ENCODE data around the gene CD36.
"Not testable (repeated sequence)": the region's sequence is repeated elsewhere in the genome, so short reads cannot be mapped to it uniquely, and the experiment has no call there.

The CD36 gene

GRCh38 chr7:80656029-80656428, 17.6 kb downstream of the CD36 start:
- no peak for DNase-seq

- DNase-seq, result no peak
These were observed 20.9 kb downstream of the CD36 start for GRCh38 chr7:80659120-80660055.

GRCh38 chr7:80660939-80661338, 22.5 kb downstream of the CD36 start:
- no peak for DNase-seq

GRCh38 chr7:80661729-80662128, 23.3 kb downstream of the CD36 start:
- DNase-seq, result no peak

GRCh38 chr7:80662252-80662651, 23.8 kb downstream of the CD36 start:
- DNase-seq, result no peak

- DNase-seq, result no peak
These were observed 27.1 kb downstream of the CD36 start for GRCh38 chr7:80665526-80665925.

GRCh38 chr7:80666376-80666775, 27.9 kb downstream of the CD36 start:
- DNase-seq, result no peak

- DNase-seq, result not testable (repeated sequence)
These were observed 30.9 kb downstream of the CD36 start for GRCh38 chr7:80669367-80669766.

DNA sequence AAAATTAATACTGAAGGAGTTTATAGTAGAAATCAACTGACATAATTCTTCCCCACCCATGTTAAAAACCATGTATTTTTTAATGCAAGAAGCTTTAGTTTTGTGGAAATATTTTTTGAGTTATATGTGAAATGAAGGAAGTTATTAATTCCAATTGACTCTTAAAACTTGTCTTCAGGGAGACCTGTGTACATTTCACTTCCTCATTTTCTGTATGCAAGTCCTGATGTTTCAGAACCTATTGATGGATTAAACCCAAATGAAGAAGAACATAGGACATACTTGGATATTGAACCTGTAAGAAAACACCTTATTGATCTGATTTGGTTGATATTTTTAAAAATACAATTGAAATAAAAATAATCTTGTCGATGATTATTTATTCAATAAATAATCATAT, 33.3 kb downstream of the CD36 start:
- DNase-seq, result no peak

DNA sequence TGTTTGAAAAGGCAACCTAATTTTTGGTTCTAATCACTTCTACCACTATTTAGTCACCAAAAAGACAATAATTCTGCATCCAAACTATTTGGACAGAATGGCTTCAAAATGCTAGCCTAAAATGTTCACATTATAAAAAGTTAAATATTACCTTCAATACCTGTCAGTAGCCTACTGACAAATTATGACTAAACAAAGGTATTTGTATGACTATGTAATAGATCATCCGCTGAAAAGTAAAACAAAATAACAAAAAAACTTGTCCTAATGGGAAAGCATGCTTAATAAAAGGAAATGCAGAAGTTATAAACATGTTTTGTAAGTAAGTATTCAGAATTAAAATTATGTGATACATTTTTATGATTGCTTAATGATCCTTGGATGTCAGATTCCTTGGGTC, 36.6 kb downstream of the CD36 start:
- no peak for DNase-seq

GRCh38 chr7:80676404-80676803, 38.0 kb downstream of the CD36 start:
- DNase-seq, result no peak

GRCh38 chr7:80677629-80678028, 39.2 kb downstream of the CD36 start:
- DNase-seq, result no peak

DNA sequence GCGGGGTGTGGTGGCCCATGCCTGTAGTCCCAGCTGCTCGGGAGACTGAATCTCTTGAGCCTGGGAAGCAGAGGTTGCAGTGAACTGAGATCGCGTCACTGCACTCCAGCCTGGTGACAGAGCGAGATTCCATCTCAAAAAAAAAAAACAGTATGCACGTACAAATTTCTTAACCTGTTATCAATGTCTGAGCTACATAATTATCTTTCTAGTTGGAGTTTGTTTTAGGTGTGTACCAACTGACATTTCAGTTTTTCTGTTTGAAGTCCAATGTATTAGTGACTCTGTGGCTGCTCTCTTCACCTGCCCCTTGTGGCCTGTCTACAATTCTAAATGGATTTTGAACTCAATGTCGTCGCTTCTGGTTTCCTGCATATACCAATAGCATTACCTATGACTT, 40.3 kb downstream of the CD36 start:
- DNase-seq, result no peak

GRCh38 chr7:80679921-80680907, 41.8 kb downstream of the CD36 start:
- DNase-seq, result no peak

DNA sequence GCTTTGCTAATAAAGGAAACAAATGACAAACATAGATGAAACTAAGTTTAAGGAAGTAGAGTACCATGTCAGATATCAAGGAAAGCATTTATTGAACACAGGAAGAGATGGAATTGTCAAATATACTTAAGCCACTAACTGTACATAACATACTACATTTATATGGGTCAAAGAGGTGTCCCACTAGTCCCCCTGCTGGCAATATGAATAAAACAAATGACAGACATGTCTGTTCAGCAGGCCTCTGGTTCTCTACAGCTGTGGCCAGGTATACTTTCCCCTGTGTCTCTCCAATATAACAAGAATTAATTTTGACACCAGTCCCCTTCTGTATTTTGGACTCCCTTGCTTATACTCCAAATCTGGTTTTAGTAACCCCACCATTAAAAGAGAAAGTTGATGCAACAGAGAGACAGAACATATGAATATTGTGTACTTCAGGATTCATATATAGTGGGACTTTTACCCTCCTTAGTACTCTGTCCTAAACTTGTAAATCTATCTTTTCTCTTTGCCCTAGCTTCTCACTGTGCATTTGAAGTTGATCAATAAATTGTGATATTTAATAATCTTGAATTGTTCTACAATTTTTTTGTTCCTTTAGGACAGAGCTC, 42.9 kb downstream of the CD36 start:
- DNase-seq, result no peak

GRCh38 chr7:80682744-80683143, 44.3 kb downstream of the CD36 start:
- no peak for DNase-seq

GRCh38 chr7:80686576-80686975, 48.1 kb downstream of the CD36 start:
- DNase-seq, result no peak

GRCh38 chr7:80699045-80699638, 60.7 kb downstream of the CD36 start:
- DNase-seq, result no peak

DNA sequence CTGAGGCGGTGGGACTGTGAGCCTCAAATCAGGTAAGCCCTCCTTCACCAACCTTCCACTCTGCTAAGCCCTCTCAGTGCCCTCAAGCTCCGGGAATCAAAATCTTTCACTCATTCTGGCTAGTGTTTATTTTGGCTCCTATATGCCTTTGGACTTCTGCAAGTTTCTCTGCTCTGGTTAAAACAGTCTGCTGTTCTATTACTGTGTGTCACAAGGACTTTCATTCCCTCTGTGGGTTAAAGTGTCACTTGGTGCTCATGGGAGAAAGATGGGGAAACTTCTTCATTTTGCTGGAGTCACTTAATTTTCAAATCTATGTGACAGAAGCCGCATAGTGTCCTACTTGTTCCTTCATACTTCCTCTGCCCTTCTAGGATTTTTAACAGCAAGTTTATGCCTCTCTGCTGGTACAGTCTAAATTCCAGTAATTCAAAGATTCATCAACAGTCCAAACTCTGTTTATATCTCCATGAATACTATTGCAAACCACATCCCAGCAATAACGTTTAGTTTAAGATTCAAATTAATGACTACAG, 61.3 kb downstream of the CD36 start:
- DNase-seq, result no peak

- DNase-seq, result no peak
These were observed 64.8 kb downstream of the CD36 start for GRCh38 chr7:80703272-80703671.

DNA sequence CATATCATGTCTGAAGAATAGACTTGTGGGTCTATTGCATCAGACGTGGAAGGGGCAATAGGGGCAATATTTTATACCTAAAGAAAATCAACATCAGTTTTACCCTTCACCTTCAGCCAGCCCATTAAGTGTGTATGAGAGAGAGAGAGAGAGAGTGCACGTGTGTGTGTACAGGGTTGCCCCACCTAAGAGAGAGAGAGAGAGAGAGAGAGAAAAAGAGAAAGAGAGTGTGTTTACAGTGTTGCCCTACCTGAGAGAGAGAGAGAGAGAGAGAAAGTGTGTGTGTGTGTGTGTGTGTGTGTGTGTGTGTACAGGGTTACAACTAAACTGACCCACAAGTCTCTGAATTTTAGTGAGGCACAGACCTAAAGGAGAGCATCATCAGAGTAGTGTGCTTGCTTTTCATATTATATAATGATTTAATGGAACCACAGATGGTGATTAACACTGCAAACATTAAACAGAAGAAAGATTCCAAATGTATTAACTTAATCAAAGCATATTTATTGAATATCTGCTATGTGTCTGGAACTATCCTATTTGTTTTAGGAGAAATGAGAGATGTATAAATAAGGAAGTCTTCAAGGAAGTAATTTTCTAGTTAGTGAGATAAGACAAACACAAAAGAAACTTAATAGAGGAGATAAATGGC, 66.8 kb downstream of the CD36 start:
- DNase-seq, result no peak

GRCh38 chr7:80707318-80707717, 68.9 kb downstream of the CD36 start:
- DNase-seq, result no peak

Measured in CD4-positive, alpha-beta T cell treated with Interleukin-15 for 1 hour (primary cell).